Suprapubic skin (tissue), 4 donors: ENCODE data around the gene TRIP12. TPM values are rescaled to one million over a fixed set of nuclear protein-coding genes. Genes with fewer than 3 reads are reported as not detected.
A peak's percentile ranks its signal among the peaks of the same experiment; 100 is the strongest.

Experiments used
- DNase-seq, 2 donors: peaks; one replicate each; pipeline ENCODE4 v3.0.0-alpha.2; 2019; ENCODE audit warnings: low spot score in 2 of 2
- H3K27ac ChIP-seq: fragments of 200-600 bp; sonication (generic); one replicate; pipeline ENCODE4 v1.5.1; 2019
- H3K27me3 ChIP-seq: fragments of 200-600 bp; sonication (generic); one replicate; pipeline ENCODE4 v1.5.1; 2019
- H3K36me3 ChIP-seq: fragments of 200-600 bp; sonication (generic); one replicate; pipeline ENCODE4 v1.5.1; 2019
- H3K4me1 ChIP-seq: fragments of 200-600 bp; sonication (generic); one replicate; pipeline ENCODE4 v1.5.1; 2019
- H3K4me3 ChIP-seq: fragments of 200-600 bp; sonication (generic); one replicate; pipeline ENCODE4 v1.5.1; 2019; ENCODE audit warnings: mild to moderate bottlenecking
- H3K9me3 ChIP-seq: fragments of 200-600 bp; sonication (generic); one replicate; pipeline ENCODE4 v1.5.1; 2019
- EP300 ChIP-seq: sonication (generic); formaldehyde crosslinking; IDR thresholded peaks from one replicate; pipeline ENCODE4 v1.6.1; 2017; ENCODE audit warnings: antibody characterized with exemption
- POLR2A ChIP-seq, 2 donors: fragments of 450-650 bp; IDR thresholded peaks; one replicate each; pipeline ENCODE4 v1.6.1; 2017; ENCODE audit warnings: antibody characterized with exemption in 2 of 2, mild to moderate bottlenecking in 2 of 2, moderate library complexity in 2 of 2
- POLR2AphosphoS5 ChIP-seq, 3 donors: sonication (generic); formaldehyde crosslinking; IDR thresholded peaks; one replicate each; pipeline ENCODE4 v1.6.1; 2017; ENCODE audit warnings: antibody characterized with exemption in 3 of 3
- WGBS: methylation state at CpG from one replicate; pipeline ENCODE4 v1.1.5; 2018; 5-methylcytosine and 5-hydroxymethylcytosine counted together
- total RNA-seq, 4 donors: library from RNA; depleted of rRNA; stranded (reverse); fragments of >200 nt; gene quantifications; one replicate each; pipeline ENCODE4 v1.1.0, GENCODE V29; 2016
- TF ChIP-seq, protein P1 (sequence below), 2 donors: fragments of 200-600 bp in 1 of 2; fragments of 450-650 bp in 1 of 2; sonication (generic) in 1 of 2; IDR thresholded peaks; one replicate each; pipeline ENCODE4 v1.5.1; 2016 to 2019; ENCODE audit warnings: antibody characterized with exemption in 2 of 2, mild to moderate bottlenecking in 1 of 2, moderate library complexity in 1 of 2

Gene TRIP12
- total RNA-seq, 4 donors from 2014 or later: 124 to 227 (median 143) TPM

DNA sequence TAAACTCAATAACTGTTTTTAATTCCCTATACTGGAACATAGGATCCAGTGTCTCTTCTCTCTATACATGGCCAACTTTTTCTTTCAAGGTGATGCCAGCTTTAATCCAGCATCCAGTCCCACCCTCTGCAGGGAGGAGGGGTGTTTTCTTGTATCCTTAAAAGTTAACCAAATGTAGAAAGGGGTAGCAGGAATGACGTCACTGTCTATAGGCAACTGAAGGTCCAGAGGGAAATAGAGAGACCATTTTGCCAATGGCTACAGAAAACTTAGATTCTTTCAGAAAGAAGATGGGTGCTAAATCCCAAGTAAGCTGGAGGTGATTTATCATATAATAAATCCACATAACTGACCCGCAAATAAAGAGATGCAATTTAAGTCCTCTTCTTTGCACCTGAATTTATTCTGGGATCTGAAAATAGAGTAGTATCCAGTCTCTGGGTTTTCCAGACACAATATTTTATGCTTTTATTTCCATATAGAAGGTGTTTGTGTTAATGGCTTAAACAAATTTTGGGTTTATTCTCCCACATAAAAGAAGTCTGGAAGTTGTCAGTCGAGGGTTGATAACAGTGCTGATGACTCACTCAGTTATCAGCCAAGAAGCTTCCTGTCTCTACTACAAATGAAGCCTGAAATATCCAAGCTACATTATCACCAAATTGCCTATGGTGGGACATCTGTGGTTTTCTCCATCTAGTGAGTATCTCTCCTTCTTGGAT is 201.7 kb downstream of the TRIP12 start:
- DNase-seq: no peak
- TF ChIP-seq, protein P1, sequence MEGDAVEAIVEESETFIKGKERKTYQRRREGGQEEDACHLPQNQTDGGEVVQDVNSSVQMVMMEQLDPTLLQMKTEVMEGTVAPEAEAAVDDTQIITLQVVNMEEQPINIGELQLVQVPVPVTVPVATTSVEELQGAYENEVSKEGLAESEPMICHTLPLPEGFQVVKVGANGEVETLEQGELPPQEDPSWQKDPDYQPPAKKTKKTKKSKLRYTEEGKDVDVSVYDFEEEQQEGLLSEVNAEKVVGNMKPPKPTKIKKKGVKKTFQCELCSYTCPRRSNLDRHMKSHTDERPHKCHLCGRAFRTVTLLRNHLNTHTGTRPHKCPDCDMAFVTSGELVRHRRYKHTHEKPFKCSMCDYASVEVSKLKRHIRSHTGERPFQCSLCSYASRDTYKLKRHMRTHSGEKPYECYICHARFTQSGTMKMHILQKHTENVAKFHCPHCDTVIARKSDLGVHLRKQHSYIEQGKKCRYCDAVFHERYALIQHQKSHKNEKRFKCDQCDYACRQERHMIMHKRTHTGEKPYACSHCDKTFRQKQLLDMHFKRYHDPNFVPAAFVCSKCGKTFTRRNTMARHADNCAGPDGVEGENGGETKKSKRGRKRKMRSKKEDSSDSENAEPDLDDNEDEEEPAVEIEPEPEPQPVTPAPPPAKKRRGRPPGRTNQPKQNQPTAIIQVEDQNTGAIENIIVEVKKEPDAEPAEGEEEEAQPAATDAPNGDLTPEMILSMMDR (IDR thresholded peaks at IDR 0.05): no peak
- no peak for TF ChIP-seq POLR2A (IDR thresholded peaks at IDR 0.05)
- no peak for TF ChIP-seq EP300
- no peak for TF ChIP-seq POLR2AphosphoS5 (IDR thresholded peaks at IDR 0.05)
- H3K4me1 ChIP-seq: peaks cover 8% of the 10 kb centered on the region
- no peak overlapping the region for H3K27ac ChIP-seq
- no peaks in the 10 kb centered on the region for H3K36me3 ChIP-seq
- 59% methylated on average over 3 of the region's 3 CpGs for WGBS
- no peaks in the 10 kb centered on the region for H3K9me3 ChIP-seq
- no peak overlapping the region for H3K4me3 ChIP-seq
- peaks cover 26% of the 10 kb centered on the region for H3K27me3 ChIP-seq

DNA sequence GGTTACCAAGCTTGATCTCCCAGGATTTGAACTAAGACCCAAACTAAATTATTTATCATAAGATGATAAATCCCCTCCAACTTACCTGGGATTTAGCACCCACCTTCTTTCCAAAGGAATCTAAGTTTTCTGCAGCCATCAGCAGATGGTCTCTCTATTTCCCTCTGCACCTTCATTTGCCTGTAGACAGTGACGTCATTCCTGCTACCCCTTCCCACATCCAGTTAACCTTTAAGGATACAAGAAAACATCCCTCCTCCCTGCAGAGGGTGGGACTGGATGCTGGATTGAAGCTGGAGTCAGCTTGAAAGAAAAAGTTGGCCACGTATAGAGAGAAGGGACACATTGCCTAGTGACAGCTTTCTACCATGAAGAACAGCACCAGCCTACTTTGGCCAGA is 203.8 kb downstream of the TRIP12 start:
- Histone ChIP-seq H3K27ac (no peak overlapping the region), H3K9me3 (no peaks in the 10 kb centered on the region), H3K36me3 (no peaks in the 10 kb centered on the region), H3K4me3 (no peak overlapping the region), H3K4me1 (peaks cover 28% of the 10 kb centered on the region), H3K27me3 (peaks cover 47% of the 10 kb centered on the region)
- 48% methylated on average over 2 of the region's 2 CpGs for WGBS
- DNase-seq: no peak
- TF ChIP-seq, protein P1 (IDR thresholded peaks at IDR 0.05): no peak
- TF ChIP-seq EP300: no peak
- no peak for TF ChIP-seq POLR2A (IDR thresholded peaks at IDR 0.05)
- no peak for TF ChIP-seq POLR2AphosphoS5 (IDR thresholded peaks at IDR 0.05)

DNA sequence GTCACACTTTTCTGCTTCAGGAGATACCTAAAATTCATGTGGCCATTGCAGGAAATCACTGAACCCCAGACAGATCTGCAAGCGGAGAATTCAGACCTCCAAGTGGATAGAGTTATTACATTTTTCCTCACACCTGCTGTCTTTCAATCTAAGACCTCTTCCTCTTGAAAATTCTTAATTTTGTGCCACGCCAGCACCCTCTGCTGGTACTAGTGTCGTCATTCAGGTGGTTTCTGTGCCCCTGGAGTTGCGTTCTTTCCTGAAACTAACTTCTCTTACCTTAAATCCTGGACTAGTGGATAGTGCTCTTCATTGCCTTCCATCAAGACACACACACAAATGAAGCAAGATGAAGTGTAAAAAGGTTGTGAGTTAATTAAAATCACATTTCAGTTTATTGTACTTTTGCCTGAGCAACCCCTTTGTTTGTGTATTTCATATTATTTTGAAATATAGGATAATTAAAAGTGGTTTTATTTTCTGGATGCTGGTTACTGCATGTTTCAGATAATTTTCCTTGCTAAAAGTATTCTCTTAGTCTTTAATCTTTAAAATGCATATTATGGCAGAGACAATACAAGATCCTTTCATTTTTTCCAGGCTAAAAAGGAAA is 205.8 kb downstream of the TRIP12 start:
- TF ChIP-seq EP300 (no peak), POLR2A (IDR thresholded peaks at IDR 0.05) (no peak)
- TF ChIP-seq, protein P1 (IDR thresholded peaks at IDR 0.05): peak in 1 of 2 donors; percentile 24
- H3K4me1 ChIP-seq: peaks cover 29% of the 10 kb centered on the region
- no peak for DNase-seq
- WGBS: 2% methylated on average over 4 of the region's 4 CpGs
- no peak overlapping the region for H3K4me3 ChIP-seq
- peaks cover 67% of the 10 kb centered on the region for H3K27me3 ChIP-seq
- H3K36me3 ChIP-seq: no peaks in the 10 kb centered on the region
- no peaks in the 10 kb centered on the region for H3K9me3 ChIP-seq
- H3K27ac ChIP-seq: no peak overlapping the region

DNA sequence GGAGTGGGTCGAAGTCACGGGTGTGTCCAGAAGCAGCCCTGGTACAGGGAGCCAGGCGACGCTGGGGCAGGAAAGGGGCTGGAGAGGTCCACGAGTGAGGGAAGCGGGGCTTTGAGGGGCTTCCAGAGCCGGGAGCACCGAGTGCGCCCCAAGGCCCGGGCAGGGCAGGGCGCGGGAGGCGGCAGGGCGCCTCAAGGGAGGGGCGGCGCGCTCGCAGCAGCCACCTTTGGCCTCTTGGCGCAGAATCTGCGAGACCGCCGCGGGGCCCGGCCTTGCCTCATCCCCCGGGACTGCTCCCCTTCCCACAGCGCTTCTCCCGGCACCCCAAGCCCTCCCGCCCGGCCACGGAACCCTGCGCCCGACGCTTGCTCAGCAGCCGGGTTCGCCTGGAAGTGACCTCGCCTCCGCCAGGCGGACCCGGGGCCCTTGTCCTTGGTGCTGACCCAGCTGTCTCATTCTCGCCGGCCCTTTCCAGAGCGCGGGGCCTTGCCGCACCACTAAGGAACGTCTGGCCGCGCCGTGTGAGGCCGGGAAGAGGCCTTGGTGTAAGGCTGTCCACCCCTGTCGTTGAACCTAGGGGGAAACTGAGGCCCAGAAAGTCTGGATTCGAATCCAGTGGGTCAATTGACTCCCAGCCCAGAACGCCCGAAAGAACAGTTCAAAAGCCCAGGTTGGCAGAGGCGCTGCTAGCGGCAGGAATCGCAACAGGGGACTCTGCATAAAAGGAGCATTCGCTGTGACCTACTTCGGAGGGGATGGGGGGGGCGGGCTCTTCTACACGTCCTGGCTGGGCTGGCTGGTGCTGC is 206.9 kb downstream of the TRIP12 start:
- DNase-seq: no peak

More for the DNA sequence above, 206.9 kb downstream of the TRIP12 start:
- Histone ChIP-seq H3K4me3 (peak overlapping the region; percentile 42), H3K36me3 (no peaks in the 10 kb centered on the region), H3K9me3 (no peaks in the 10 kb centered on the region), H3K27ac (no peak overlapping the region), H3K27me3 (peaks cover 78% of the 10 kb centered on the region), H3K4me1 (peaks cover 29% of the 10 kb centered on the region)
- no peak for TF ChIP-seq POLR2A (IDR thresholded peaks at IDR 0.05)
- TF ChIP-seq EP300: no peak
- TF ChIP-seq, protein P1 (IDR thresholded peaks at IDR 0.05): no peak
- TF ChIP-seq POLR2AphosphoS5 (IDR thresholded peaks at IDR 0.05): no peak
- 2% methylated on average over 16 of the region's 60 CpGs for WGBS
